GM12801 (cell line): ENCODE results near the gene KRT81.

Source experiments
- CTCF ChIP-seq: IDR thresholded peaks from one replicate; pipeline ENCODE4 v1.5.1; 2011; ENCODE audit warnings: control low read depth; ENCODE audit not compliant: insufficient read length; ENCODE audit errors: extremely low read depth

The KRT81 gene

GRCh38 chr12:52284562-52285171 is 6.7 kb downstream of the KRT81 start:
- TF ChIP-seq CTCF: no peak

- TF ChIP-seq CTCF: no peak
Measured at GRCh38 chr12:52280796-52281560, 10.4 kb downstream of the KRT81 start.

DNA sequence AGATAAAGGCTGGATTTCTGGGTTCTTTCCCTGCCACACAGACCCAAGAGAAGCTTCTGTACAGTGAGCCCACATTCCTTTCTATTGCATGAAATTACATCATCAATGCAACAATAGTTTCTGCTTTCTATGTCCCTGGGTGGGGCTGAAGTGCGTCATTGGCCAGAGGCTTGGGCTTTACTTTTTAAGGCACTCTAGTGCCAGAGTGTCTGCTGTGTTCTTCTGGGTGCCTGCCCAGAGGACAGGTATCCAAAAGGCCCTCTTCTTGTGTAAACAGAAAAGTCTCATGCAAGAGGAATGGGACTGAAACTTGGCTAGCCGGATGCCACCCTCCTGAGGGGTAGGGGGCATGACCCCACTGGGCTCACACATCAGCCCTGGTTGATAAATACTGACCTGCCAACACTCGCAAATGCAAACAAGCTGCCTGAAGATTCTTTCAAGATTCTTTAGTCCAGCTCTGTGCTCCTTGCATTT is 11.0 kb downstream of the KRT81 start:
- no peak for TF ChIP-seq CTCF

DNA sequence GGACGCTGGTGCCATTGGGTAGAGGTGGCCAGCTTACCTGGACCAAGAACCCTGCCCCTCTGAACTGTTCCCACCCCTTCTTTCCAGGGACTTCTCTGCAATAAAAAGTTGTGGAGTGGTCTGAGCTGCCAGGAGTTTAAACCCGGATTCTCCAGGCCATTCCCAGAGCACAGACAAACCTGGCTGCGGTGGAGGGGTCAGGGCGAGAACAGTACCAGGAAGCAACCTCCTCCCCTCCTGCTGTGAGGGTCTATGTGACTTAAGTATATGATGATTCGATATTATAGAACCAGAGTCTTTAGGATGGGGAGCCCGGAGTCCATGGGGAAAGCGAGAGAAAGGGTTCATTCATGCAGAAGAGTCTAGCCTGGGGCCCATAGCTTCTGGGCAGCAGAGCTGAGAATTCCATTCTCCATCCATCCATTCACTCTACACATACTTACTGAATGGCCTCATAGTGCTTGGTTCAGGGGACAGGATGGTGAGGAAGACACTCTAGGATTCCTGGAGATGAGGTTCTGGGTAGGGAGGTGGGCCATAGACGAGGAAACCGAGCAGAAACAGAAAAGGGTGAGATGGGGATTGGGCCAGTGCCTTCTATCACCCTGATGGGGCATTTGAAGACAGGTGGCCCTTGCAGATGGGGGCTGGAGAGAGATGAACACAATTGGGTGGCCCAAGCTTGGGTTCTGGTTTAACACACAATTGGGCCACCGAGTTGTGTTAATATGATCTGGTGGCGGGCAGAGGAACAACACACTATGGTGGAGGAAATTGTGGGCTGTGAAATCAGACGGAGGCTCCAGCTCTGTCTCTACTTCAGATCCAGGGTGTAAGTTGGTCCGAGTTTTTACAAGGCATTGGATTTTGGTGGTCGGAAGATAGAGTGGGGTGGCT is 11.7 kb downstream of the KRT81 start:
- TF ChIP-seq CTCF: no peak

DNA sequence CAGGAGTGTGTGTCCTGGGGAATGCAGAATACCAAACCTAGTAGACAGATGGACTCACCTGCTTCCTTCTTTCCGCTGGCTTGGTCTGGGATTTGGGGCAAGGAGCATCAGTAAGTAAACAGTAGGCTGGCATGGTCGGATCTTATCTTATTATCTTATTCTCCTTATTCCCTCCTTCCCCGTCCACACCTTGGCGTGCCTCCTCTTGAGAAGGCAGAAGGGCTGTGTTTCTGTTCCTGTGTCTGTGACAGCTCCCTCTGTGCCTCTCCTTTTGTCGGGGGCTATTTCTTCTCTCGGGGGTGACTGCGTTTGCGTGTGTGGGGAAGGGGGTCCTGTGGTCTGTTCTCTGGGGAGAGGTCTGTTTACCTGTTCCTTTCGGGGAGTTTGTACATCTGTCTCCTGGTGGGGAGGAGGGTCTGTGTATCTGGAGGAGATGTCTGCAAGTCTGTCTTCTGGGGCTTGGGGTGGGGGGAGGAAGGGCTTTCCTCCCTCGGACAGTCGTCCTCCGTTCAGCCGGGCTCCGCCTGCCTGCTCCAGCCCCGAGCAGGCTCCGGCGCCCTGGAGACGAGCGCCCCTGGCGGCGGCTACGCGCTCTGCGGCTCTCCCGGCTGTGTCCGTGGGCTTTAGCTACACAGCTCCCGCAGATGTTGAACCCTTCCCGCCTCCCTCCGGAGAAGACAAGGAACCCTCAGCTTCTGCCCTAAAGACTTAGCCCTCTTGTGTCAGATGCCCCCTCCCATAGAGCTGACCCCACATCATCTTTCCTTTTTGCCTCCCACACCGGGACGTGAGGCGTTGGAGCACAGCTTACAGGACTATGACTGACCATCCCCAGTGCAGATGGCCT is 12.5 kb downstream of the KRT81 start:
- no peak for TF ChIP-seq CTCF

GRCh38 chr12:52277486-52278245 is 13.7 kb downstream of the KRT81 start:
- TF ChIP-seq CTCF: no peak
